ENCODE data around the gene SLC13A4.
"Not testable (repeated sequence)": the region's sequence is repeated elsewhere in the genome, so short reads cannot be mapped to it uniquely, and the experiment has no call there.

The SLC13A4 gene

DNA sequence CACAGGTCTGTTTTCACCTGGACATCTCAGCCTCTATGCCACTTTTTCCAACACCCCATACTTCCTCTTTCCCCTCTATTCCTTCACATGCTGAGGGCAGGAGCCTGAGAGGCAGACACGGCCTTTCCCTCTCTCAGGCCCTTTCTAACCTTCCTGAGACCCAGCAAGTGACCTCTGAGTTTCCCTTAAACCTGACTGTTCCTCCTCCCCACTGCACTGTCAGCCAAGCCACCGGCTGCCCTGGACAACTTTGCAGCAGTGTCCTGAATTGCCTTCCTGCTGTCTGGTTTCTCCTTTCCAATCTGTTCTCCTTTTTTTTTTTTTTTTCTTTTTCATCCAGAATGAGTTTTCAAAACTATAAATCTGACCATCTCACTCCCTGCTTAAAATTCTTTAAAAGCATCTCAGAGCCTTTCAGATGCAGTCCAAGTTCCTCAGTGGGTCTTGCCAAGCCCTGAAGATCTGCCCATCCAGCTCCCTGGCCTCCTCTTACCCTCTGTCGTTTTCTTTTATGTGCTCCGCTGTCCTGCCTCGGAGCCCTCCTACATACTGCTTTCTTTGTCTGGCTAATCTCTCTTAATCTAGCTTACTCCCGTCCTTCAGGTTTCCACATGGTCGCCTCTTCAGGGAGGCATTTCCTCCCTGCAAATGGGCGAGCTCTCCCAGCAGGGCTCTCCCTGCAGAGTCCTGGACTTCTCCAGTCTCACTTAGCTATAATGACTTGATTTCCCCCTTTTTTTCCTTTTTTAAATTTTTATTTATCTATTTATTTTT lies 30.5 kb downstream of the SLC13A4 start:
- DNase-seq (ENCODE audit: low read depth in 2 of 3, low spot score in 2 of 3) = no peak

DNA sequence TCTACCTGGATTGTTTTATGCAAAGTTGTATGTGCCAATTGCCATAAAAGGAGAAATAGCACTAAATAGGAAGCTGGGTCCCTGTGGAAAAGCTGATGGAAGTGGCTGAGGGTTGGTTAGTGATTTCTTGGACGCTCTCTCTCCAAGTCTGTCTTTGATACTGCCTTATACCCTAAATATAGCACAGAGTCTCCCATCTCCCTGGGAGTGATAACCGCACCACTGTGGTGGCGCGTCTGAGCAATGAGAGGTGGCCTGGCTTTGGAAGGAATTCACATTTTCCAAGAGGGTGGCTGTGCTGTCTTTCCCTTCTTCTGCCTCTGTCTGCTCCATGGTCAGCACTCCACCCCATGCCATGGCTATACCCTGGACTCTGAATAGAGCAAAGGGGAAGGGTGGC lies 34.4 kb downstream of the SLC13A4 start:
- no peak for DNase-seq (ENCODE audit: low read depth in 2 of 3, low spot score in 2 of 3)

DNA sequence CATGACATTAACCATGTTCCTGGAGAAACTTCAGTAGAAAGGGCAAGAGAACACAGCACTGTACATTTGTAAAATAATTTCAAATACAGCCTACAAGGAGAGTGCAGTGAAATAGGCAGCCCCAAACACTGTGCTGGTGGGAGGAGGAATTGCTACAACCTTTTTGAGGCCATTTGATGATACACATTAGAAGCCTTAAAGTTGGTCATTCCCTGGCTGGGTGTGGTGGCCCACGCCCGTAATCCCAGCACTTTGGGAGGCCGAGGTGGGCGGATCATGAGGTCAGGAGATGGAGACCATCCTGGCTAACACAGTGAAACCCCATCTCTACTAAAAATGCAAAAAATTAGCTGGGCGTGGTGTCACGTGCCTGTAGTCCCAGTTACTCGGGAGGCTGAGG lies 35.4 kb downstream of the SLC13A4 start:
- not testable (repeated sequence) for DNase-seq (ENCODE audit: low read depth in 2 of 3, low spot score in 2 of 3)

DNA sequence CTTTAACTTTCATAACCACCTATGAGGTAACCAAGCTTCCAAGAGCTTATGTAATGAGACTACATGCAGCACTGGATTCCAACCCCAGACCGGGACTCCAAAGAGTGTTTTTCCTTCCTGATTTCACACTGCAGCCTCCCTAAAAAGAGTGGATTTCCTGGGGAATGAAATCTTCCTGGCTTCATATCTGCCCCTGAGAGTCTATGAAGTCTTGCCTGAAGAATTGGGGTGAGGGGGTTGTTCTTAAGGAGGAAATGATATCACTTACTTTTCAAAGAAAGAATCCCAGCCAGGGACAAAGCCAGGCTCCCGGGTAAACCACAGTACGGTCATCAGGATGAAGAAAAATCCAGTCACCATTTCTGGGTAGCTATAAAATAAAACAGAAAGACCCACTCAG lies 35.9 kb downstream of the SLC13A4 start:
- no peak for DNase-seq (ENCODE audit: low read depth in 2 of 3, low spot score in 2 of 3)

DNA sequence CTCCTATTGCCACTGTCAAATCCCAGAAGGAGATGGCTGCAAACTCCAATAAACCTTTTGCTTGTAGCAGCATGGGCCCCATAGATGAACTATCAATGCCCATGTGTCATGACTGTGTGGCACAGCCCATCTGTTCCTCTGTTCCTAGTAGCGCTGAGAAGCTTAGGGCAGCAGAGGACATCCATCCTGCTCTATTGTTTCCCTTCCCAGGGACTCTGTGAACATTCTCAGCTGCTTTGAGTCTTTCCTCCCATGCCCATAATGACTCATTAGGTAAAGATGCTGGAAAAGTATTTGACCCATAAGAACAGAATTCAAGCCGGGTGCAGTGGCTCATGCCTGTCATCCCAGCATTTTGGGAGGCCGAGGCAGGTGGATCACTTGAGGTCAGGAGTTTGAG lies 37.4 kb downstream of the SLC13A4 start:
- DNase-seq (ENCODE audit: low read depth in 2 of 3, low spot score in 2 of 3) = no peak

DNA sequence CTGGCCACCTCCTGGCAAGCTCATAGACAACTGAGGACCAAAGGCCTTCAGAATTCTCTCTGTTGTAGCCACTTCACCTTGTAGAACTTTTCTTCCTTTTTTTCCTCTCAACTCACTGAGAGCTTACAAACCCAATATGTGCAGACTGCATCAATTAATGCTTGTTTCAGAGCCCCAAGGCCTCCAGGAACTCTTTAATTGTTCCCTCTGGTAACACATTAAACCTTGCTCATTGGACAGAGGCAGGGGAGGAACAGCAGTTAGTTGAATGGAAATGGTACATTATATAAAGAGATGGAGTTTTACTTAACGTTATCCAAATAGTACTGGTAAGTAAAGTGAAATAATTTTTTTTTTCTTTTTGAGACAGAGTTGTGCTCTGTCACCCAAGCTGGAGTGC lies 40.5 kb downstream of the SLC13A4 start:
- no peak for DNase-seq (ENCODE audit: low read depth in 2 of 3, low spot score in 2 of 3)

DNA sequence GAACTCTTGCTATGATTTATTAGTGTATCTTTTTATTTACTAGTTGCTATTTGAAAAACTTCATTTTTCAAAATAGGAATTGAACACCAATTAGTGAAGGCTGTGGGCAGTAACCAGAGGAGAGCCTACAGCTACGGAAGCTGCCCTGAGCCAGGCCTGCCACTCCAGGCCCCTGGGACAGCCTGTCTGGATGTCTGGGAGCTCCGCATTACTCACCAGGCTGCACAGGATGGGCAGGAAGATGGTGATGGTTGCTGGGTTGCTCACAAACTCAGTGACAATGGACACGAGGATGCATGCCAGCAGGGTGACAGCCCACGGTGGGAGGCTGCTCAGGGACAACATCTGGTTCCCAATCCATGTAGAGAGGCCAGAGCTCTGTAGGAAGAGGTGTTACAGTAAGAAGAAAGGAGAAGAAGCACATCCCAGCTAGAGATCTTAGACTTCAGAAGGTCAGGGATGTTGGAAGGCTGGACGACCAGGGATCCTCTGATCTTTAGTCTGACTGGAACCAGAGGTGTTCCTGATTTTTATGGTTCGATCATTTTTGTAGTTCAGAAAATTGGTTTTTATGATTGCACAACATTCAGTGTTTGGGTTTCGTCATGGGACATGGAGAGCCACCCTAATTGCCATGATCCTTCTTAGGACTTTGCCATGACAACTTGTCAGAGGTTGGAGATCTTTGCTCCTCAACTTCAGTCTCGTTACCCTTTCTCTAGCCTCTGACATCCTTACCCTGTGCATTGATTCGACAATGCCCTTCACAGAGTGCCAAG lies 42.5 kb downstream of the SLC13A4 start:
- DNase-seq (ENCODE audit: low read depth in 2 of 3, low spot score in 2 of 3) = no peak

DNA sequence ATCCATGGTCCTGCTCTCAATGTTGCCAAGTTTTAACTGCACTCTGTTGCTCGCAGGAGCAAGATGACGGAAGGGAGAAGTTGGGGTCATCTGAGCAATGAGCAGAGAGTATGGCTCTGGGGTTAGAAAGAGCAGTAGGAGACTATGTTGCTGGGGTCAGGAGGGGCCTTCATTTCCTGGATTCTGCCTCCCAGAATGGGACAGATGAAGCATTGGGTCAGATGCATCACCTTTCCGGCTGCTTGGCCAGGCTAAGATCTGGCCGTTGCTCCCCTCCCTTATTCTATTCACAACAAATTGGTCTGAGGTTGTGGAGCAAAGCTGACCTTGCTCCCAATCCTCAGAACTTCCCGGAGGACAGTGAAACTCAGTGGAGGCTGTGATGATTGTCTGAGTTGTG lies 43.3 kb downstream of the SLC13A4 start:
- no peak for DNase-seq (ENCODE audit: low read depth in 2 of 3, low spot score in 2 of 3)

DNA sequence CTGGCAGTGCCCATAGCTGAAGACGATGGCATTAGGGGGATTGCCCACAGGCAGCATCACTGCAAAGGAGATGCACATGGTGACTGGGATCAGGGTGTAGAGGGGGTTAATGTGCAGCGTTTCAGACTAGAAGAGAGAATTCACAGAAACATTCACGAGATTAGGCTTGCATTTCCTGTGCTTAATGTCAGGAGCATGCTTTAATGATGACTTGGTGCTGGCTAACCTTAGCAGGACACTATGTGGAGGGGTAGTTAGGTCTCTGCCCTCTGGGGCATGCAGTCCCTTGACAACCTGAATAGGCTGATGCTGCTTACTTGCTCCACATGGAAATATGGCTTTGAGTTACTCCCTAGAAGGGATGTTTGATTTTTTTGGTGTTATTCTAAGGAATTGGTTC lies 43.9 kb downstream of the SLC13A4 start:
- no peak for DNase-seq (ENCODE audit: low read depth in 2 of 3, low spot score in 2 of 3)

DNA sequence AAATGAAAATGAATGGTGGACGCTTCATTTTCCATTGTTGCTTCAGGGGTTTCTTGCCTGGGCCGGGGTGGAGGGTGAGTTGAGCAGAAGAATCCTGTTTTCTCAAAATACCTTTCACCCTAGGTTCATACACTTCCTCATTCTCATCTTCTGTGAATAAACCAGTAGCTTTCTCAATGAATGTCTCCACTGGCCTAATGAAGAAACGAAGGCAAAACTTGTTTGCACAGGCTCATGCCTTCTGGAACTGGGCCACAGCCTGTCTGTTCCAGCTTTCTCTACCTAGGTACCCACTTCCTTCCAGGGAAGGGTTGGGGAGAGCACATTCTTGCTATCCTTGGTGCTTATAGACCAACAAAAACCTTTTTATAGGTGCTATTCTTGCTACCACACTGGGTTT lies 44.4 kb downstream of the SLC13A4 start:
- no peak for DNase-seq (ENCODE audit: low read depth in 2 of 3, low spot score in 2 of 3)

DNA sequence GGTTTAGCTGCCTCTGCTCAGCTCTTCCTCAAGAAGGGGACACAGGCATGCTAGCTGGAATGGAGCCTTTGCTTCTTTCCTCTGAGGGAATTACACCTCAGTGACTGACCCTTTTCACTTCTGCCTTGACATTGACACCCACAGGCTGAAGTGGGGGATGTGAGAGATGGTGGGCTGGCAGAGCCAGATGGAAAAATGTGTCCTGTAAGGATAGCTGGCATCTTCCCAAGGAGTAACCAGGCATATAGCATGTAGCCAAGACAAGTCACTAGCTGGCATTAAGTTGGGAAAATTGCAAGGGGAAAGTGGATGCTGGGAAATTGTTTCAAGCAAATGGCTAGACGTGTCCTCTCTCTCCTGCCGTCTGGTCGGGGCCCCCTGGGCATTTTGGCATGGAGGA lies 45.8 kb downstream of the SLC13A4 start:
- DNase-seq (ENCODE audit: low read depth in 2 of 3, low spot score in 2 of 3) = no peak

DNA sequence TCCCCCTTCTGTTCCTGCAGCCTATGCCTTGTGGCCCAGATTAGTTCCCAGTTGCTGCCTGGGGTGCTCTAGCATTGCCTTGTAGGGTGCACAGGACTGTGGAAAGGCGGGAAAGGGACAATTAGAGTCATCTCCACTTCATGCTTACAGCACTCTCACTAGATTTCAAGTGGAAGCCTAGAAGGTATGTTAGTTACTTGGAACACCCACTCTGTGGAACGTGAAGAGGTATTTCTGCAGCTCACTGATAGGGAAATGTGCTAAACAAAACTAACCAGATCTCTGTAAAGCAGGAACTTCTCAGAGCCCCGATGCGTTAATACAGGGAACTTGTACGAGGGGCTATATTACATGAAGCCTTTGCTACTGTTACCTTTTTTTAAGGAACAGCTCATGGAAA lies 46.2 kb downstream of the SLC13A4 start:
- no peak for DNase-seq (ENCODE audit: low read depth in 2 of 3, low spot score in 2 of 3)

DNA sequence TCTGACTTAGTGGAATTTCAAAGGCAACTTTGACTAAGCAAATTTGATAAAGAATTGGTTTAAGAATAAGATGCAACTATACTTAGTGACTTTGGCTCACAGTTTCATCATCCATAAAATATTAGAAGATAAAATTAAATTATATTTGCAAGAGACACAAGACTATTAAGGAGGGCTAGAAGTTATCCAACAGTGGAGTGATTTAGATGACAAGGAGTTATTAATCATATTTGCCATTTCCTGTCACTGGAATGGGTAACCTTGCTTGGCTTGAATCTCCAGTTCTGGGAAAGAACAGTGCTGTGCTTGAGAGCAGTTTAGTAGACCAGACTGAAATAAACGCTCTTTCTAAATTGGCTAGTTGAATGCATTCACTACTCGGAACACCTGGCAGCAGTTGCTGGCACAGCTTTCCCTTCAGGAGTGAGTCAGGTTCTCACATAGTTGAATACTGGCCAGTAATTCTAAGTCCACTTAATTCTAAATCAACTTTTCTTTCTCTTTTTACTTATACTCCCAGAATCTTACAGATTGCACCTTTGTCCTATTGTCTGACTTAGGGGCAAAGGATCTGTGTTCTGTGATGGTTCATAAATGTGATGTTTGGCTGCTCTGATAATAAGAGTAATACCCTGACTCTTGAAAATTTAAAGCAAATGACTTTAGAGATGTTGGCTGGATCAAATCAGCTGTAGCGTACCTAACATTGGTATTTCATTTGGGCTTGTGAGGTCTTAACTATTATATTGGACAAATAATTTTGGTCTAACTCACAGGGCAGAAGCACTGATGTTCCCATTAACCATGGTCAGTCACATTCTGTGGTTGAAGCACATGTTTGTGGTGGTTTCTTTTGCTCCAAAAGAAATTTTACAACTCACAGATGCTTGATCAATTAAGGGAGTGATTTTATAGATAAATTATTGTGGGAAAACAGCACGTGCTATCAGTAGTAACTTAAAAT lies 49.1 kb downstream of the SLC13A4 start:
- DNase-seq (ENCODE audit: low read depth in 2 of 3, low spot score in 2 of 3) = no peak

DNA sequence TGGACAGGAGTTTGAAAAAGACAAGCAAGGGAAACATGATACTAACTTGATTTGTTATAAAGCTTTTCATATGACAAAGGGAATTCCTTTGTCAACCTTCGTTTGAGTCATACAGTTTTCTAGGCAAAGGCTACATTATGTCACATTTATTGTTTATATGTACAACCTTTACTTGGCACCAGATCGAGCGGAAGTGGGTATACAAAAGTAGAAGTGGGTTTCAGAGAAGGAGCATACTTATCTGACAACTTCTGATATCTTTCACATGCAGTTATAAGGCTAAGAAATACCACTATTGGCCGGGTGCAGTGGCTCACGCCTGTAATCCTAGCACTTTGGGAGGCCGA lies 54.7 kb downstream of the SLC13A4 start:
- no peak for DNase-seq (ENCODE audit: low read depth in 2 of 3, low spot score in 2 of 3)

DNA sequence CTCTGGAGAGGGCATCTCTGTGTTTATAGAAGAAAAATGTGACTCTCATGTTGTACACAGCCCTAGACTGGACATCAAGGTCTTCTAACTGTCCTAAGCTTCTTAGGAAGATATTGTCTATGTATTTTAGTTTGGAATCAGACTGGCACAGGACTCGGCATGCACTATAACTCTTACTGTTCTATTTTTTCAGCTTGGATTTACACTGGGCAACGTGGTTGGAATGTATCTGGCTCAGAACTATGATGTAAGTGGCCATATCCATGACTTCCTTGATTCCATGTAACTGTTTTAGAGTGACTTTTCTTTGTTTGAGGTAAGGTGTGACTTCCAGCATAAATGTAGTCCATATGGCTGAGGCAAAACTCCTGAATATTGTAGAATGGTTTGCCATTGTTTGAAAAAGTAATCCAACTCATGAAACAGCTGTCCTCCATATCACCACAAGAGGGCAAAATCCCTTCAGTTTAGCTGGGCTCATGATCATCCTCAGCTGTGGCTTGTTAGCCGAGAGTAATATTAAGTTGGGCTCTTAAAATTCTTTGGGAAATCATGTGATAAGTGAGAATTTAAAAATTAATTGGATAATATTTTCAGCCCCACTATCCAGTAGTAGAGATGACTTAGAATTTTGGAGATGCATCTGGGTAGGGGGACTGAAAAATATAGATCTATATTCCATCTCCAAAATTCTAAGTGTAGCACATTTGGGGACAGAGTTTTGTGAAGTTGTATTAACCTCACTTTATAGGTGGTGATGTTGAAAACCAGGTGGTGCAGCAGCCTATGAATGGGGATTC lies 55.2 kb downstream of the SLC13A4 start:
- no peak for DNase-seq (ENCODE audit: low read depth in 2 of 3, low spot score in 2 of 3)

DNA sequence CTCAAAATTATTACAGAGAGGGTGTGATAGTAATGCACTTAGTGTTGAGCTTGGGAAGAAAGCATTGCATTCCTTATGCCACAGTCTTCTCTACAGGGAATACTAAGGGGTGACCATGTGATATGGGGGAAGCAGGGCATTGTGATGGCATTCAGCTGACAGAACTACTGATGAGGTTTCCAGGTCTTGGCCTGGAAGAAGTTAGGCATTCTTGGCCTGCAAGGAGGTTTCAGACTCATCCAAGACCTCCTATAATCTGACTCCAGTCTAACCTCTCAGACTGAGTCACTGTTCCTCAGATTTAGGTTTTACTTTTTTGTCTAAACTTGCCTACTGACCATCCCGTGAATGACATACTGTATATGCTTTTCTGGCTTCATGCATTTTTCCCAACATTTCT lies 57.8 kb downstream of the SLC13A4 start:
- no peak for DNase-seq (ENCODE audit: low read depth in 2 of 3, low spot score in 2 of 3)

DNA sequence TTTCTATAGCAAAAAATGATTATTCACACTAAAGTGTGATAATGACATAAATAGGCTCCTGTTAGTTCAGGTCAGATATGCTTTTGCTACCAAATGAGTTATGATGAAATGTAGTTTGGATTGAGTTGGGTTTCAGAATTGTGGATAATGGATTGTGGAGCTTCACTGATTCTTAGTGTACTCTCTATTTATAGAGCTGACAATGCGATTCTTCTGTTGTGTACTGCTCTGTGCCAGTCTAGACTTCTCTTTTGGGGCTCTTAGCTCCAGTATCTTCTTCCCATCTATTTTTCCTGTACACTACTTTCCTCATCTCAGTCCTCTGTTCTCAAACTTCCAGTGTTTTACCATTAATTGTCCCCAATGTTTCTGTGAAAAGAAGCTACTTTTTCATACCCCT lies 58.2 kb downstream of the SLC13A4 start:
- no peak for DNase-seq (ENCODE audit: low read depth in 2 of 3, low spot score in 2 of 3)

DNA sequence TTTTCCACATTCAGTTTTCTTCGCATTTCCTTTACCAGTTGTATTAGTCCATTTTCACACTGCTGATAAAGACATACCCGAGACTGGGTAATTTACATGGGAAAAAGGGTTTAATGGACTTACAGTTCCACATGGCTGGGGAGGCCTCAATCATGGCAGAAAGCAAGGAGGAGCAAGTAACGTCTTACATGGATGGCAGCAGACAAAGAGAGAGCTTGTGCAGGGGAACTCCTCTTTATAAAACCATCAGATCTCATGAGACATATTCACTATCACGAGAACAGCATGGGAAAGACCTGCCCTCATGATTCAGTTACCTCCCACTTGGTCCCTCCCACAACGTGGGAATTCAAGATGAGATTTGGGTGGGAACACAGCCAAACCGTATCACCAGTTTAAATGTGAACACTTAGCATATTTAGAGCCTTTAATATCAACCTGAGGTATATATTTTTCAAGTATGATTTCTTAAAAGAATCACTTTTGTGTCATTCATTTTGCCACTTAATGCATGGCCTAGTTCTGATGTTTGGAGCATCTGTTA lies 59.1 kb downstream of the SLC13A4 start:
- not testable (repeated sequence) for DNase-seq (ENCODE audit: low read depth in 2 of 3, low spot score in 2 of 3)

DNA sequence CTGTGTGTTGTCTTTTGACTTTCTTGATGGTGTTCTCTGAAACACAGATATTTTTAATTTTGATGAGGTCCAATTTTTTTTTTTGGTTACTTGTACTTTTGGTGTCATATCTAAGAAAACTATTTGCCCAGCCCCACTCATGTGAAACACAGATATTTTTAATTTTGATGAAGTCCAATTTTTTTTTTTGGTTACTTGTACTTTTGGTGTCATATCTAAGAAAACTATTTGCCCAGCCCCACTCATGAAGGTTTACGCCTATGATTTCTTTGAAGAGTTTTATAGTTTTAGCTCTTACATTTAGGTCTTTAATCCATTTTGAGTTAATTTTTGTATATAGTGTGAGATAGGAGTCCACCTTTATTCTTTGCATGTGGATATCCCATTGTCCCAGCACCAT lies 60.4 kb downstream of the SLC13A4 start:
- DNase-seq (ENCODE audit: low read depth in 2 of 3, low spot score in 2 of 3) = not testable (repeated sequence)

DNA sequence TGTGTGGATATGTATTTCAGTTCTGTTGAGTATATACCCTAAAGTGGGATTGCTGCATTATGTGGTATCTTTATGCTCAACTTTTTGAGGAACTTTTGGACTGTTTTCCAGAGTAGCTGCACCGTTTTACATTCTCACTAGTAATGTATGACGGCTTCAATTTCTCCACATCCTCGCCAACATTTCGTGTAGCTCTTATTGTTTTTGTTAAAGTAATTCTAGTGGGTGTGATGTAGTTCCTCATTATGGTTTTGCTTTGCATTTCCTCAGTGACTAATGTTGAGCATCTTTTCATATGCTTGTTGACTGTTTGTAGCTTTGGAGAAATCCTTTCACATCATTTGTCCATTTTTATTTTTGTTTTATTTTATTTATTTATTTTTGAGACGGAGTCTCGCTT lies 61.1 kb downstream of the SLC13A4 start:
- DNase-seq (ENCODE audit: low read depth in 2 of 3, low spot score in 2 of 3) = no peak

DNA sequence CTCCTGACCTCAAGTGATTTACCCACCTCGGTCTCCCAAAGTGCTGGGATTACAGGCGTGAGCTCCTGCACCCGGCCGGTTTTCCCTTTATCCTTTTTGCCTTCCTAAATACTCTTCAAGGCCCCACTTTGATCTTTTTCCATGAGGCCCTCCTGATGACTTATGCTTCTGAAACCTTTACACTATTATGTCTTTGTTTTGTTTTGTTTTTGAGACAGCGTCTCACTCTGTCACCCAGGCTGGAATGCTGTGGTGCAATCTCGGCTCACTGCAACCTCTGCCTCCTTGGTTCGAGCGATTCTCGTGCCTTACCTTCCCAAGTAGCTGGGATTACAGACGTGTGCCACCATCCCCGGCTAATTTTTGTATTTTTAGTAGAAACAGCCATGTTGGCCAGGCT lies 61.8 kb downstream of the SLC13A4 start:
- no peak for DNase-seq (ENCODE audit: low read depth in 2 of 3, low spot score in 2 of 3)

Data from activated CD8-positive, alpha-beta memory T cell treated with anti-CD3 and anti-CD28 coated beads for 48 hours (primary cell).